Measurements from ENCODE around the gene TOMM40L. TPM values are rescaled to one million over a fixed set of nuclear protein-coding genes. Genes with fewer than 3 reads are reported as not detected.

TOMM40L gene
- total and polyA plus RNA-seq, 2 donors from 2014 or later, result 12.1 to 29.0 TPM

Small RNAs within 50 kb of the gene (microRNA-seq; reads per million reads assigned to microRNA genes)
- gene MIR5187, result not detected

Other genes with a start within 250 kb of the TOMM40L start
- gene F11R, start 204.9 kb upstream of the TOMM40L start, total RNA-seq, result 117 TPM
- 36.9 TPM for gene F11R, start 204.9 kb upstream of the TOMM40L start, polyA plus RNA-seq (ENCODE audit: insufficient read depth, low read depth, low replicate concordance)
- gene TSTD1, start 187.1 kb upstream of the TOMM40L start, total RNA-seq, result 74.5 TPM
- 200 TPM for gene TSTD1, start 187.1 kb upstream of the TOMM40L start, polyA plus RNA-seq (ENCODE audit: insufficient read depth, low read depth, low replicate concordance)
- gene USF1, start 180.1 kb upstream of the TOMM40L start, total RNA-seq, result 56.1 TPM
- 48.7 TPM for gene USF1, start 180.1 kb upstream of the TOMM40L start, polyA plus RNA-seq (ENCODE audit: insufficient read depth, low read depth, low replicate concordance)
- gene ARHGAP30, start 156.2 kb upstream of the TOMM40L start, total RNA-seq, result 21.6 TPM
- gene ARHGAP30, start 156.2 kb upstream of the TOMM40L start, polyA plus RNA-seq (ENCODE audit: insufficient read depth, low read depth, low replicate concordance), result 1.2 TPM
- gene NECTIN4, start 136.5 kb upstream of the TOMM40L start, total RNA-seq, result 12.8 TPM
- gene NECTIN4, start 136.5 kb upstream of the TOMM40L start, polyA plus RNA-seq (ENCODE audit: insufficient read depth, low read depth, low replicate concordance), result 2.7 TPM
- gene KLHDC9, start 127.7 kb upstream of the TOMM40L start, total RNA-seq, result 21.9 TPM
- 32.2 TPM for gene KLHDC9, start 127.7 kb upstream of the TOMM40L start, polyA plus RNA-seq (ENCODE audit: insufficient read depth, low read depth, low replicate concordance)
- gene PFDN2, start 108.0 kb upstream of the TOMM40L start, total RNA-seq, result 46.7 TPM
- 149 TPM for gene PFDN2, start 108.0 kb upstream of the TOMM40L start, polyA plus RNA-seq (ENCODE audit: insufficient read depth, low read depth, low replicate concordance)
- 42.3 TPM for gene NIT1, start 108.0 kb upstream of the TOMM40L start, total RNA-seq
- gene NIT1, start 108.0 kb upstream of the TOMM40L start, polyA plus RNA-seq (ENCODE audit: insufficient read depth, low read depth, low replicate concordance), result 91.5 TPM
- 37.2 TPM for gene DEDD, start 93.4 kb upstream of the TOMM40L start, total RNA-seq
- gene DEDD, start 93.4 kb upstream of the TOMM40L start, polyA plus RNA-seq (ENCODE audit: insufficient read depth, low read depth, low replicate concordance), result 23.2 TPM
- 96.9 TPM for gene UFC1, start 72.1 kb upstream of the TOMM40L start, total RNA-seq
- gene UFC1, start 72.1 kb upstream of the TOMM40L start, polyA plus RNA-seq (ENCODE audit: insufficient read depth, low read depth, low replicate concordance), result 175 TPM
- 26.3 TPM for gene USP21, start 66.6 kb upstream of the TOMM40L start, total RNA-seq
- 27.7 TPM for gene USP21, start 66.6 kb upstream of the TOMM40L start, polyA plus RNA-seq (ENCODE audit: insufficient read depth, low read depth, low replicate concordance)
- 23.6 TPM for gene PPOX, start 59.6 kb upstream of the TOMM40L start, total RNA-seq
- 29.4 TPM for gene PPOX, start 59.6 kb upstream of the TOMM40L start, polyA plus RNA-seq (ENCODE audit: insufficient read depth, low read depth, low replicate concordance)
- gene B4GALT3, start 48.6 kb upstream of the TOMM40L start, total RNA-seq, result 22.9 TPM
- 33.5 TPM for gene B4GALT3, start 48.6 kb upstream of the TOMM40L start, polyA plus RNA-seq (ENCODE audit: insufficient read depth, low read depth, low replicate concordance)
- gene ADAMTS4, start 27.0 kb upstream of the TOMM40L start, total RNA-seq, result 14.0 TPM
- gene ADAMTS4, start 27.0 kb upstream of the TOMM40L start, polyA plus RNA-seq (ENCODE audit: insufficient read depth, low read depth, low replicate concordance), result 0.26 TPM
- 92.7 TPM for gene NDUFS2, start 23.7 kb upstream of the TOMM40L start, total RNA-seq
- 197 TPM for gene NDUFS2, start 23.7 kb upstream of the TOMM40L start, polyA plus RNA-seq (ENCODE audit: insufficient read depth, low read depth, low replicate concordance)
- gene FCER1G, start 10.8 kb upstream of the TOMM40L start, total RNA-seq, result 43.4 TPM
- 38.9 TPM for gene FCER1G, start 10.8 kb upstream of the TOMM40L start, polyA plus RNA-seq (ENCODE audit: insufficient read depth, low read depth, low replicate concordance)
- not detected for gene APOA2, start 2.4 kb upstream of the TOMM40L start, total RNA-seq
- not detected for gene APOA2, start 2.4 kb upstream of the TOMM40L start, polyA plus RNA-seq (ENCODE audit: insufficient read depth, low read depth, low replicate concordance)
- gene NR1I3, start 12.1 kb downstream of the TOMM40L start, total RNA-seq, result not detected
- 19.6 TPM for gene NR1I3, start 12.1 kb downstream of the TOMM40L start, polyA plus RNA-seq (ENCODE audit: insufficient read depth, low read depth, low replicate concordance)
- 1.3 TPM for gene PCP4L1, start 32.7 kb downstream of the TOMM40L start, total RNA-seq
- 1.2 TPM for gene PCP4L1, start 32.7 kb downstream of the TOMM40L start, polyA plus RNA-seq (ENCODE audit: insufficient read depth, low read depth, low replicate concordance)
- gene MPZ, start 83.9 kb downstream of the TOMM40L start, total RNA-seq, result 4.1 TPM
- 3.0 TPM for gene MPZ, start 83.9 kb downstream of the TOMM40L start, polyA plus RNA-seq (ENCODE audit: insufficient read depth, low read depth, low replicate concordance)
- gene SDHC, start 88.3 kb downstream of the TOMM40L start, total RNA-seq, result 209 TPM
- gene SDHC, start 88.3 kb downstream of the TOMM40L start, polyA plus RNA-seq (ENCODE audit: insufficient read depth, low read depth, low replicate concordance), result 390 TPM
- gene CFAP126, start 141.8 kb downstream of the TOMM40L start, total RNA-seq, result 3.4 TPM
- gene CFAP126, start 141.8 kb downstream of the TOMM40L start, polyA plus RNA-seq (ENCODE audit: insufficient read depth, low read depth, low replicate concordance), result 2.5 TPM

Data from kidney (tissue), 2 donors.